GM23338 (cell line): ENCODE results near the gene PLA2R1. TPM values are rescaled to one million over a fixed set of nuclear protein-coding genes. Genes with fewer than 3 reads are reported as not detected.

ENCODE experiments used
- ATAC-seq: fragments of 200-7000 bp; cut with Tn5 transposase; 3 replicates; pipeline ENCODE4 v1.9.1; 2020
- DNase-seq: peaks from one replicate; pipeline ENCODE4 v3.0.0-alpha.2; 2015; ENCODE audit warnings: low spot score
- H2AFZ ChIP-seq: fragments of 200-600 bp; sonication (generic); 2 replicates; pipeline ENCODE4 v1.8.0; 2016; ENCODE audit warnings: antibody characterized with exemption, mild to moderate bottlenecking, moderate library complexity
- H3F3A ChIP-seq: fragments of 200-600 bp; sonication (generic); replicated peaks from 2 replicates; pipeline ENCODE4 v1.8.0; 2017; ENCODE audit warnings: antibody characterized with exemption, mixed run types, low read depth
- H3K27ac ChIP-seq: fragments of 200-600 bp; sonication (generic); 2 replicates; pipeline ENCODE4 v1.6.1; 2016; ENCODE audit warnings: low read depth
- H3K27me3 ChIP-seq: fragments of 200-600 bp; sonication (generic); 2 replicates; pipeline ENCODE4 v1.8.0; 2016; ENCODE audit warnings: mild to moderate bottlenecking, mixed run types, moderate library complexity; ENCODE audit not compliant: insufficient read depth
- H3K36me3 ChIP-seq: fragments of 200-600 bp; sonication (generic); 2 replicates; pipeline ENCODE4 v1.8.0; 2016; ENCODE audit warnings: mild to moderate bottlenecking; ENCODE audit not compliant: insufficient read depth
- H3K4me1 ChIP-seq: fragments of 200-600 bp; sonication (generic); 2 replicates; pipeline ENCODE4 v1.8.0; 2016; ENCODE audit warnings: mild to moderate bottlenecking, moderate library complexity; ENCODE audit not compliant: insufficient read depth
- H3K4me2 ChIP-seq: fragments of 200-600 bp; sonication (generic); 2 replicates; pipeline ENCODE4 v1.7.1; 2017; ENCODE audit warnings: mixed run types
- H3K4me3 ChIP-seq: fragments of 200-600 bp; sonication (generic); 2 replicates; pipeline ENCODE4 v1.6.1; 2016; ENCODE audit warnings: mixed run types
- H3K79me2 ChIP-seq: fragments of 200-600 bp; sonication (generic); replicated peaks from 2 replicates; pipeline ENCODE4 v1.8.0; 2017; ENCODE audit warnings: mild to moderate bottlenecking; ENCODE audit not compliant: insufficient read depth
- H3K9me2 ChIP-seq: fragments of 200-600 bp; sonication (generic); 2 replicates; pipeline ENCODE4 v1.8.0; 2017; ENCODE audit not compliant: insufficient read depth
- H4K20me1 ChIP-seq: fragments of 200-600 bp; sonication (generic); replicated peaks from 2 replicates; pipeline ENCODE4 v1.8.0; 2017; ENCODE audit warnings: mild to moderate bottlenecking; ENCODE audit not compliant: insufficient read depth
- H3K27ac Mint-ChIP-seq: 2 replicates; pipeline ENCODE4 v1.8.0; 2020; ENCODE audit warnings: inconsistent platforms, mild to moderate bottlenecking, moderate library complexity, mixed read lengths
- H3K27me3 Mint-ChIP-seq: 3 replicates; pipeline ENCODE4 v1.8.0; 2022; ENCODE audit warnings: low read depth, mild to moderate bottlenecking, moderate library complexity, mixed read lengths, inconsistent platforms; ENCODE audit not compliant: insufficient read depth, poor library complexity
- H3K36me3 Mint-ChIP-seq: 3 replicates; pipeline ENCODE4 v1.8.0; 2021; ENCODE audit warnings: low read depth, mild to moderate bottlenecking, inconsistent platforms, moderate library complexity, mixed read lengths
- H3K4me1 Mint-ChIP-seq: 3 replicates; pipeline ENCODE4 v1.8.0; 2020; ENCODE audit warnings: mild to moderate bottlenecking, inconsistent platforms, mixed read lengths
- H3K4me3 Mint-ChIP-seq: 3 replicates; pipeline ENCODE4 v1.8.0; 2021; ENCODE audit warnings: moderate library complexity, mild to moderate bottlenecking, inconsistent platforms, mixed read lengths
- H3K9me3 Mint-ChIP-seq: 3 replicates; pipeline ENCODE4 v1.8.0; 2020; ENCODE audit warnings: moderate library complexity, mild to moderate bottlenecking, inconsistent platforms, mixed read lengths
- CREB1 ChIP-seq: fragments of 250-450 bp; sonication (Bioruptor Pico); IDR thresholded peaks from 2 replicates; pipeline ENCODE4 v1.5.0; 2020; ENCODE audit warnings: low read depth, mild to moderate bottlenecking, moderate library complexity
- EZH2 ChIP-seq: fragments of 200-600 bp; sonication (generic); IDR thresholded peaks from one replicate; pipeline ENCODE4 v1.8.0; 2017; ENCODE audit warnings: antibody characterized with exemption, mild to moderate bottlenecking, low read depth; ENCODE audit not compliant: unreplicated experiment
- EZH2phosphoT487 ChIP-seq: fragments of 200-600 bp; sonication (generic); IDR thresholded peaks from one replicate; pipeline ENCODE4 v1.8.1; 2018; ENCODE audit warnings: antibody characterized with exemption; ENCODE audit not compliant: unreplicated experiment
- JUNB ChIP-seq: IDR thresholded peaks from one replicate; pipeline ENCODE4 v1.6.1; 2016; ENCODE audit warnings: antibody characterized with exemption; ENCODE audit not compliant: unreplicated experiment
- NANOG ChIP-seq: IDR thresholded peaks from 2 replicates; pipeline ENCODE4 v1.6.1; 2016; ENCODE audit warnings: antibody characterized with exemption, borderline replicate concordance
- POLR2AphosphoS5 ChIP-seq: IDR thresholded peaks from 2 replicates; pipeline ENCODE4 v1.6.1; 2016; ENCODE audit warnings: antibody characterized with exemption, low read depth
- REST ChIP-seq: IDR thresholded peaks from one replicate; pipeline ENCODE4 v1.6.1; 2018; ENCODE audit warnings: antibody characterized with exemption; ENCODE audit not compliant: unreplicated experiment
- STAT1 ChIP-seq: IDR thresholded peaks from one replicate; pipeline ENCODE4 v1.6.1; 2016; ENCODE audit warnings: antibody characterized with exemption; ENCODE audit not compliant: unreplicated experiment
- ZNF114 ChIP-seq: fragments of 250-450 bp; sonication (Bioruptor Pico); IDR thresholded peaks from 2 replicates; pipeline ENCODE4 v1.5.0; 2020; ENCODE audit warnings: mild to moderate bottlenecking, moderate library complexity
- ZNF331 ChIP-seq: fragments of 250-450 bp; sonication (Bioruptor Pico); IDR thresholded peaks from 2 replicates; pipeline ENCODE4 v1.5.0; 2020; ENCODE audit warnings: low read depth, mild to moderate bottlenecking, moderate library complexity
- ZNF462 ChIP-seq: fragments of 250-450 bp; sonication (Bioruptor Pico); IDR thresholded peaks from 2 replicates; pipeline ENCODE4 v1.5.0; 2020; ENCODE audit warnings: mild to moderate bottlenecking, moderate library complexity
- polyA plus RNA-seq: library from polyadenylated mRNA; unstranded; fragments of >200 nt; fragmentation: Nextera tagmentation; extraction: Ambion mirVana; gene quantifications from 2 replicates; pipeline ENCODE4 v1.2.1, GENCODE V29; 2016
- total RNA-seq: library from RNA; depleted of rRNA; stranded (reverse); fragments of >200 nt; shearing (Covaris generic); gene quantifications from 2 replicates; pipeline ENCODE4 v1.2.3, GENCODE V29; 2014
- TF ChIP-seq, protein P1 (sequence below), 2 experiments: fragments of 200-600 bp in 1 of 2; sonication (generic) in 1 of 2; conservative IDR thresholded peaks; 2 replicates each; pipeline versions ENCODE4 v1.5.1 to v1.6.1; 2016 to 2017; ENCODE audit warnings: antibody characterized with exemption in 2 of 2, low read depth in 2 of 2, mild to moderate bottlenecking in 2 of 2, moderate library complexity in 1 of 2
- TF ChIP-seq, protein P2 (sequence below): IDR thresholded peaks from 2 replicates; pipeline ENCODE4 v1.6.1; 2016; ENCODE audit warnings: antibody characterized with exemption

PLA2R1 gene
- total and polyA plus RNA-seq, 2 experiments from 2014 or later = 0.57 to 1.2 TPM

DNA sequence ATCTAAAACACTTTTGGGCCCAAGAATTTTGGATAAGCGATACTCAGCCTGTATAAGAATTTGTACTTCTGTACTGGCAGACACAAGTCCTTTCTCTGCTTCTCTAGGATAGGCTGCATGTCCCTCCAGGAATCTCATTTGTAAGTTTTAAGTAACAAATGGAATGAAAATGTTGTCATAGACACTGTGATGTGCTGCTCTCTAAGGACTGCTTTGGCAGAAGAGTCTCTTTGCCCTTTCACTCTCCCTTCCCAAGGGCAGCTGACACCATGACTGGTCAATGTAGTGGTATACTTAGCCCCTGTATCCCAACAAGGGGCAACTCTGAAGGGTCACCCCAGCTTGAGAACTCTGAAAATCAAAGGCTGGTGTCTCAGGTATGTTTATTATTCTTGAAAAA, 27.3 kb downstream of the PLA2R1 start:
- H3K27me3 ChIP-seq = no peaks in the 10 kb centered on the region
- H3K27me3 Mint-ChIP-seq = no peaks in the 10 kb centered on the region
- no peaks in the 10 kb centered on the region for H3K9me3 Mint-ChIP-seq
- no peaks in the 10 kb centered on the region for H3F3A ChIP-seq
- H3K4me2 ChIP-seq = no peak overlapping the region
- no peaks in the 10 kb centered on the region for H3K36me3 ChIP-seq
- TF ChIP-seq REST (no peak), STAT1 (no peak), ZNF331 (no peak), ZNF114 (CRISPR knock-in tag) (no peak), ZNF462 (CRISPR knock-in tag) (no peak), POLR2AphosphoS5 (no peak), EZH2phosphoT487 (no peak), JUNB (no peak), EZH2 (no peak), CREB1 (no peak), NANOG (no peak)
- TF ChIP-seq, protein P1, sequence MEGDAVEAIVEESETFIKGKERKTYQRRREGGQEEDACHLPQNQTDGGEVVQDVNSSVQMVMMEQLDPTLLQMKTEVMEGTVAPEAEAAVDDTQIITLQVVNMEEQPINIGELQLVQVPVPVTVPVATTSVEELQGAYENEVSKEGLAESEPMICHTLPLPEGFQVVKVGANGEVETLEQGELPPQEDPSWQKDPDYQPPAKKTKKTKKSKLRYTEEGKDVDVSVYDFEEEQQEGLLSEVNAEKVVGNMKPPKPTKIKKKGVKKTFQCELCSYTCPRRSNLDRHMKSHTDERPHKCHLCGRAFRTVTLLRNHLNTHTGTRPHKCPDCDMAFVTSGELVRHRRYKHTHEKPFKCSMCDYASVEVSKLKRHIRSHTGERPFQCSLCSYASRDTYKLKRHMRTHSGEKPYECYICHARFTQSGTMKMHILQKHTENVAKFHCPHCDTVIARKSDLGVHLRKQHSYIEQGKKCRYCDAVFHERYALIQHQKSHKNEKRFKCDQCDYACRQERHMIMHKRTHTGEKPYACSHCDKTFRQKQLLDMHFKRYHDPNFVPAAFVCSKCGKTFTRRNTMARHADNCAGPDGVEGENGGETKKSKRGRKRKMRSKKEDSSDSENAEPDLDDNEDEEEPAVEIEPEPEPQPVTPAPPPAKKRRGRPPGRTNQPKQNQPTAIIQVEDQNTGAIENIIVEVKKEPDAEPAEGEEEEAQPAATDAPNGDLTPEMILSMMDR (conservative IDR thresholded peaks at IDR 0.05; ENCODE audit: low read depth in 2 of 2) = no peak
- TF ChIP-seq, protein P2, sequence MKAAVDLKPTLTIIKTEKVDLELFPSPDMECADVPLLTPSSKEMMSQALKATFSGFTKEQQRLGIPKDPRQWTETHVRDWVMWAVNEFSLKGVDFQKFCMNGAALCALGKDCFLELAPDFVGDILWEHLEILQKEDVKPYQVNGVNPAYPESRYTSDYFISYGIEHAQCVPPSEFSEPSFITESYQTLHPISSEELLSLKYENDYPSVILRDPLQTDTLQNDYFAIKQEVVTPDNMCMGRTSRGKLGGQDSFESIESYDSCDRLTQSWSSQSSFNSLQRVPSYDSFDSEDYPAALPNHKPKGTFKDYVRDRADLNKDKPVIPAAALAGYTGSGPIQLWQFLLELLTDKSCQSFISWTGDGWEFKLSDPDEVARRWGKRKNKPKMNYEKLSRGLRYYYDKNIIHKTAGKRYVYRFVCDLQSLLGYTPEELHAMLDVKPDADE = no peak
- no peak overlapping the region for H3K27ac Mint-ChIP-seq
- no peak overlapping the region for H3K4me3 ChIP-seq
- no peak overlapping the region for H3K4me3 Mint-ChIP-seq
- H3K4me1 Mint-ChIP-seq = no peaks in the 10 kb centered on the region
- no peaks in the 10 kb centered on the region for H3K36me3 Mint-ChIP-seq
- H3K79me2 ChIP-seq = no peaks in the 10 kb centered on the region
- no peak overlapping the region for H2AFZ ChIP-seq
- no peak for ATAC-seq
- no peak for DNase-seq
- H3K27ac ChIP-seq = no peak overlapping the region
- no peaks in the 10 kb centered on the region for H4K20me1 ChIP-seq
- no peaks in the 10 kb centered on the region for H3K9me2 ChIP-seq
- 0 out of 2 replicates have a peak, but pooled peaks cover under 1% of the 10 kb centered on the region for H3K4me1 ChIP-seq
